SK-N-MC (cell line): Measurements from ENCODE around the gene NCKAP5L.

Source experiments
- EZH2 ChIP-seq: fragments of 200-600 bp; sonication (generic); IDR thresholded peaks from one replicate; pipeline ENCODE4 v1.6.1; 2017; ENCODE audit warnings: antibody characterized with exemption
- FOXP2 ChIP-seq: optimal IDR thresholded peaks from 2 replicates; pipeline ENCODE3; 2011; ENCODE audit warnings: mild to moderate bottlenecking, moderate library complexity; ENCODE audit not compliant: insufficient read depth; ENCODE audit errors: extremely low read length, control extremely low read depth
- POLR2AphosphoS5 ChIP-seq: IDR thresholded peaks from 2 replicates; pipeline ENCODE4 v1.6.1; 2012; ENCODE audit warnings: mild to moderate bottlenecking, low read depth, low read length, borderline replicate concordance

DNA sequence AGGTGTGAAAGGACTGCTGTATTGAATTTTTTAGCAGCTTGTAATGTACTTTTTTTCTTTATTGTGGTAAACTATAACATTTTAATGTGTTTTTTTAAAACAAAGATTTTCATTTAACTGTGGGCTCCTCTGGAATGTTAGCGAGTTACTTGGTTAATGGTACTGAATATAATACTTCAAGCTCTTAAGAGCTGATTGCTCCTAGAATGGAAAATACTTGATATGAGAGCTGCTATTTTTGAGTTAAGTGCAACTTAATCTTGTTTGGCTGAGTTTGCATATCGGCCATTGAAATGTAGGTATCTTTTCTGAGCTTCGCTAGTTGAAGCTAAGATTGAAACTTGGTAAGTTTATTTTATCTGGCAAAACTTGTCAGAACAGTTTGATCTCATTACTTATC, 79.4 kb downstream of the NCKAP5L start:
- TF ChIP-seq EZH2 (no peak), POLR2AphosphoS5 (no peak), FOXP2 (no peak)
